A549 treated with Mapracorat at 1 μM for 4 hours (cell line): ENCODE data around the gene UPK2. TPM values are rescaled to one million over a fixed set of nuclear protein-coding genes. Genes with fewer than 3 reads are reported as not detected.

ENCODE experiments used
- total RNA-seq: library from RNA; stranded (reverse); fragments of 200-300 nt; extraction: Qiagen RNA extraction; gene quantifications from 5 replicates; pipeline ENCODE4 v1.2.3, GENCODE V29; 2022

Gene UPK2
- 0.39 to 1.2 TPM (median 0.98 TPM) in 5 replicates for total RNA-seq

DNA sequence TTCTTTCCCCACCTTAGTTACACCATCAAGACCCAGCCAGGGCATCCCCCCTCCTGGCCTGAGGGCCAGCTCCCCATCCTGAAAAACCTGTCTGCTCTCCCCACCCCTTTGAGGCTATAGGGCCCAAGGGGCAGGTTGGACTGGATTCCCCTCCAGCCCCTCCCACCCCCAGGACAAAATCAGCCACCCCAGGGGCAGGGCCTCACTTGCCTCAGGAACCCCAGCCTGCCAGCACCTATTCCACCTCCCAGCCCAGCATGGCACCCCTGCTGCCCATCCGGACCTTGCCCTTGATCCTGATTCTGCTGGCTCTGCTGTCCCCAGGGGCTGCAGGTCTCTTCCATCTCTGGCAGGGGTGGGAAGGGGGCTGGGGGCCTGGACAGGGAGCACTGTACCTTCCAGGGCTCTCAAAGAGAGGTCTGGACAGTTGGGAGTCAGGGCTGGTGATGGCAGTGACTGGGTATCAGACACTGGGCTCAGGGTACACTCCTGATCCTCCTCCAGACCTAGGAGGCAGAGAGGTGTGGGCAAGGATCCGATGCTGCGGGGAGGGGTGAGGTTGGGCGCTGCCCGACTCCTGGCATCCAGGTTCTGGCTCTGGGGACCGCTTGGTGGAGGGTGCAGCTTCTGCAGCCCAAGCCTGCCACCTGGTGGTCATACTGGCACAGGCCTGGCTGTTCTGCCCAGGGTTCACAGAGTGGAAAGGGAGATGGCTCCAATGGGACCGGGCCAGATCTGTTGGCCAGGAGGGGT is at the start of gene UPK2:
UPK2 (plus strand) TSS at position 205 of the 753 bp plus-strand sequence; CDS start at position 258, 53 bp downstream.

DNA sequence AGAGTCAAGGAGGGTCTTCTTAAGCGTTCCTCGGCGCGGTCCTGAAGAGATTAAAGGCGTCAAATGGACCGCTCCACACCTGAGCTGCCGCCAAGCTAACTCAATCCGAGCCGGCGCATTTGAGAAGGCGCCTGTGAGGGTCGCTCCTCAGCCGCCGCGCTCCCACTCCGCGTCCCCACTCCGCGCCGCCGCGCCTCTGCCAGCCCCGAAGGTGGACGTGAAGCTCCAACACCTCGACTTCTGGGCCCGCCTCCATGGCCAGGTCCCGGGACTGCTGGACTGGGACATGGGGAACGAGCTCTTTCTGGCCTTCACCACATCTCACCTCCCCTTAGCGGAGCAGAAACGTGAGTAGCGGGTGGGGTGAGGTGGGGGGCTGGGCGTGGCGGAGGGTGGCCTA is 15.5 kb downstream of the UPK2 start, which contains the start of gene FOXR1:
FOXR1 (plus strand) TSS at position 116 of the 400 bp plus-strand sequence; CDS start at position 287, 171 bp downstream.

DNA sequence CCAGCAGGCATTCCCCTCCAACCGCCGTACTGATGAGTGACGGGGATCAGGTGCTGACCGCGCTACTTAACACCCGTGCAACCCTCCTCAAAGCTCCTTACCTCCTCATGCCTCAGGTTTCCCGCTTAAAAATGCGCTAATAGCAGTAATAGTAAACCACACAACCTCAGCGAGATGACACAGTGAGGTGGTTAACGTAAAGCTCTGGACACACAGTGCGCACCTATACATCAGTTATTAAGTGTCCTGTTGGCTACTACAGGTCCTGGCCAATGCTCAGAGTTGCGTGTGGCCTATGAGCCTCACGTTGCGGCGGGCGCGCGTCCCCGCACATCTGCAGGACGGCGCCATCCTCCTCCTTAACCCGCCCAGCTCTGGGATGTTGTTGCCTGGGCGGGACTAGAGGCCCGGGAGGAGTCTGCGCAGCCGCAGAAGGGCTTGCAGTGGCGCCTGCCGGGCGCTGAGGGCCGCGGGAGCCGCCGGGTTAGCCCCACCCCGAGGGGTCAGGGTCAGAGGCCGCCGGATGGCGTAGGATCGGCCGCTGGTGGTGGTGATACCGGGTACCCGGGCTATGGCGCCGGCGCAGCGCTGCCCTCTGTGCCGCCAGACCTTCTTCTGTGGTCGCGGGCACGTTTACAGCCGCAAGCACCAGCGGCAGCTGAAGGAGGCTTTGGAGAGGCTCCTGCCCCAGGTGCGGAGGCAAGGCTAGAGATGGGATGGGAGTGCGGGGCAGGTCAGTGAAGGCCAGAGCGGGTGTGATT is 41.7 kb downstream of the UPK2 start, which contains the start of gene CENATAC:
CENATAC (plus strand) TSS at position 512 of the 761 bp plus-strand sequence; CDS start at position 572, 60 bp downstream.

Other genes with a start within 250 kb of the UPK2 start
- 19.5 to 29.5 TPM (median 23.9 TPM) in 5 replicates for gene DDX6, start 165.1 kb upstream of the UPK2 start, total RNA-seq
- 0.07 to 0.16 TPM (median 0.10 TPM) in 5 replicates for gene CXCR5, start 72.4 kb upstream of the UPK2 start, total RNA-seq
- gene BCL9L, start 30.4 kb upstream of the UPK2 start, total RNA-seq, result 99.5 to 240 TPM (median 201 TPM) in 5 replicates
- gene FOXR1, start 15.5 kb downstream of the UPK2 start, total RNA-seq, result not detected in 5 replicates
- 9.4 to 17.1 TPM (median 14.2 TPM) in 5 replicates for gene CENATAC, start 41.8 kb downstream of the UPK2 start, total RNA-seq
- gene RPS25, start 62.0 kb downstream of the UPK2 start, total RNA-seq, result 785 to 1,034 TPM (median 805 TPM) in 5 replicates
- 56.5 to 66.9 TPM (median 60.0 TPM) in 5 replicates for gene TRAPPC4, start 62.5 kb downstream of the UPK2 start, total RNA-seq
- 10.1 to 12.2 TPM (median 11.8 TPM) in 5 replicates for gene SLC37A4, start 74.6 kb downstream of the UPK2 start, total RNA-seq
- 39.3 to 49.3 TPM (median 46.7 TPM) in 5 replicates for gene HYOU1, start 100.9 kb downstream of the UPK2 start, total RNA-seq
- gene VPS11, start 111.5 kb downstream of the UPK2 start, total RNA-seq, result 9.7 to 13.8 TPM (median 11.7 TPM) in 5 replicates
- gene HMBS, start 128.6 kb downstream of the UPK2 start, total RNA-seq, result 45.6 to 51.4 TPM (median 49.7 TPM) in 5 replicates
- 31.6 to 43.9 TPM (median 36.0 TPM) in 5 replicates for gene DPAGT1, start 145.6 kb downstream of the UPK2 start, total RNA-seq
- 3.9 to 6.3 TPM (median 5.4 TPM) in 5 replicates for gene C2CD2L, start 151.0 kb downstream of the UPK2 start, total RNA-seq
- 8.2 to 9.5 TPM (median 9.2 TPM) in 5 replicates for gene HINFP, start 165.3 kb downstream of the UPK2 start, total RNA-seq
- 0.16 to 0.50 TPM (median 0.34 TPM) in 5 replicates for gene ABCG4, start 192.8 kb downstream of the UPK2 start, total RNA-seq
- 7.5 to 11.4 TPM (median 10.3 TPM) in 5 replicates for gene NLRX1, start 212.4 kb downstream of the UPK2 start, total RNA-seq
- gene NHERF4, start 229.2 kb downstream of the UPK2 start, total RNA-seq, result 0.13 to 0.52 TPM (median 0.24 TPM) in 3 of 5 replicates, not detected in the others